ENCODE results near the gene TMEM245. TPM values are rescaled to one million over a fixed set of nuclear protein-coding genes. Genes with fewer than 3 reads are reported as not detected.

TMEM245 gene
- total RNA-seq, 2 experiments from 2014 or later, result 30.4 to 32.7 TPM

DNA sequence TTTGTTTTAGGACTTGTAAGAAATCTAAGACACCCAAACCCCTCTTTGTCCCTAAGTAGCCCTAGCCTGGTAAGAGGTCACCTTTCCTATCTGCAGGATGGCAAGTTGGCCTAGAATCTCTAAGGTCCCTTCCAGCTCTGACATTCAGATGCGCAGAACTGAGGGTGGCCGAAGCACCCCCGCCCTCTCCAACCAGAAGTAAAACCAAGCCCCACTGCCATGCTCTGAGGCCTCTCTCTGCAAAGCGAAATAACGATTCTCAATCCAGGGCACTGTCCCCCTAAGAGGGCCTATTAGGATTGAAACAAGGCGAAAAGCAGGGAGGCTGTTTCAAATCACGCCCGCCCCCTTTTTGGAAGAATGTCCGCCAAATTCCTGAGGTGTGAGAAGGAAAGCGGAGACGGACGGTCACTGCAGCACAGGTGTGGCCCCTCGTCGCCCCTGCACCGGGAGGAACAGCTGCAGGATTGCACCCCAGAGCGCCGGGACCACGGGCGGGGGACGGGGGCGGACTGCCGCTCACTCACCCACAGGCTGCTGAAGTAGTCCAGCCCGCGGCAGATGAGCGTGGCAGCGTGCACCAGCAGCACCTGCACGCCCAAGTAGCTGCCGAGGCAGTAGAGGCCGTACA, 824 bp downstream of the TMEM245 start:
- Mint-ChIP-seq H3K9me3 (peaks cover 1% of the 10 kb centered on the region), H3K4me1 (peaks cover 35% of the 10 kb centered on the region), H3K27ac (peak overlapping the region; percentile 85), H3K36me3 (peaks cover 31% of the 10 kb centered on the region), H3K27me3 (no peaks in the 10 kb centered on the region), H3K4me3 (peak overlapping the region; percentile 94)
- no peak for DNase-seq

DNA sequence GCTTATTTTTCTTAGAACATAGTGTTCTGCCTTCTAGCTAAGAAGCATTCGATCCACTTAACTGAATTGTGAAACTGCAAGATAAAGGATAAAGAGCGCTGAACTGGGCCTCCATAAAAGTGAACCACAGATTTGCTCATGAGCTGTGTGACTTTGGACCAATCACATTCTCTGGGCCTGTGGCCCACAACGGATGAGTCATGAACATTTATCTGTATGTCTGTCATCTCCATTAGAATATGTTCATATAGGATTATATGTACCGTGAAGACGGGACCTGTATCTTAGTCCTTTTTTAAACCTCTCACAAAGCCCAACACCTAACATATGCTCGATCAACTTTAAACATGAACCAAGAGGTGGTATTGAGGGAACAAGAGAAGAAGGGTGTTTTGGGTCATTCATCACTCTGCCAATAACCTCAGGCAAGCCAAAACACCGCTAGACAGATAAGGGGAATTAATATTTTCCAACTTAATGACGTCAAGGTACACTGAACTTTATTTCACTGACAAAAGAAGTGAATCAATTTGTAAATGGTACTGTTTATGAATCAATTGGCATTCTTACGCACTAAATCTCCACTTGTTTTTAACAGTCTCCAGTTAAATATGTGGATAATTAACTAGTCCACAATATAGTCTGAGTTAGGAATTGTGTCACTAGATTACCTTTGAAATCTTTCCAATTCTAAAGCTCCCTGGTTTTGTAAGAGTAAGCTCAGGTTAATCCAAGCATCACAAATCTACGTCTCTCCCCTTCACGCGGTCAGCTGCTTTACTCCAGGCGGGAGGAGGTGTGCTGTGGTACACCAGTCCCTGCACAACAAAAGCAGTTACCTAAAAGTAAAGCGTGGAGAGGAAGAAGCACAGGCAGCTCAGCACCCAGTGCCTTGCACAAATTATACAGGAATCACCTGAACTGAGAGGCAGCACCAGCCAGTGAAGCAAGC, 1.6 kb downstream of the TMEM245 start:
- Mint-ChIP-seq H3K9me3 (peaks cover 1% of the 10 kb centered on the region), H3K27me3 (no peaks in the 10 kb centered on the region), H3K36me3 (peaks cover 35% of the 10 kb centered on the region), H3K4me3 (peak overlapping the region; percentile 94), H3K4me1 (peaks cover 42% of the 10 kb centered on the region), H3K27ac (peak overlapping the region; percentile 85)
- DNase-seq, result peak; percentile 50

DNA sequence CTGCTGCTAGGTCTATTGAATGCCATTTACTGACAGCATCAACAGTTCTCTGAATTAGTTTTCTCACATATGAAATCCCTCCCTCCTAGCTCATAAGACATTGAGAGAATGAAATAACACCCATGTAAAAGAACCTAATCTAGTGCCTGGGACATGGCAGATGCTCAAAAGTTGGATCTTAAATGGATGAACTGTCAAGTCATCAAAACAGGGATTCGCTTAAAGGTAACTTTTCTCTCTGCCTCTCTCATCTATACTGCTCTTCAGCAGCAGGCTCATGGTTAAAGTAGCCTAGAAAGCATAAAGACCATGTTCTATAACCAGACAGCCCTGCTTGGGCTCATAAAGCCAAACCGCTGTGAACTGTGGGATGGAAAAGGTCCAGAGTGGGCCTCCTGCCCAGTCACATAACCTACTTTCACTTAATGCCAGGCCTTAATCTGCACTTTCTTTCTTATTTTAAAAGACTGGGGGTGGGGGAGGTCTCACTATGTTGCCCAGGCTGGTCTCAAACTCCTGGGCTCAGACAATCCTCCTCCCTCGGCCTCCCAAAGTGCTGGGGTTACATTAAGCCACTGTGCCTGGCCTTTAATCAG, 3.7 kb downstream of the TMEM245 start:
- peaks cover 1% of the 10 kb centered on the region for H3K9me3 Mint-ChIP-seq
- no peak overlapping the region for H3K4me3 Mint-ChIP-seq
- DNase-seq, result no peak
- H3K4me1 Mint-ChIP-seq, result peaks cover 57% of the 10 kb centered on the region
- peaks cover 38% of the 10 kb centered on the region for H3K36me3 Mint-ChIP-seq
- H3K27ac Mint-ChIP-seq, result peak overlapping the region; percentile 63
- H3K27me3 Mint-ChIP-seq, result no peaks in the 10 kb centered on the region

DNA sequence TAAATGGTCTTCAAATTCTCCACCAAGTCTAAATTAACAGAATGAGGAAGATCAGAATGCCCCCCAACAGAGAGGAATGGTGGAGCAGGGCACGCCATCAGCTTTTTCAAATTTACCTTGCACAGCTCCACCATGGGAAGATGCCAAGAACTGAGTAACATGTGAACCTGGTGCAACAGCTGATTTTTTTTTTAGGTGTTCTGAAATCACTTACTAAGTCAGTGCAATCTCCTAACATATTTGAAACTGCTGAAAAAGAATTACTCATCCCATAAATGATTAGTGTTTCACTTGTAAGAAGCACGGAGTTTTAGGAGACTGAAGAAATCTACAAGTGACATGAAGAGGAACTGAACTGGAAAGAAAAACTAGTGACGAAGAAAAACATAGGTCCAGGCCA, 5.1 kb downstream of the TMEM245 start:
- H3K27ac Mint-ChIP-seq, result peak overlapping the region; percentile 51
- peaks cover 1% of the 10 kb centered on the region for H3K9me3 Mint-ChIP-seq
- no peaks in the 10 kb centered on the region for H3K27me3 Mint-ChIP-seq
- H3K4me1 Mint-ChIP-seq, result peaks cover 64% of the 10 kb centered on the region
- peak overlapping the region; percentile 42 for H3K4me3 Mint-ChIP-seq
- DNase-seq, result no peak
- H3K36me3 Mint-ChIP-seq, result peaks cover 38% of the 10 kb centered on the region

DNA sequence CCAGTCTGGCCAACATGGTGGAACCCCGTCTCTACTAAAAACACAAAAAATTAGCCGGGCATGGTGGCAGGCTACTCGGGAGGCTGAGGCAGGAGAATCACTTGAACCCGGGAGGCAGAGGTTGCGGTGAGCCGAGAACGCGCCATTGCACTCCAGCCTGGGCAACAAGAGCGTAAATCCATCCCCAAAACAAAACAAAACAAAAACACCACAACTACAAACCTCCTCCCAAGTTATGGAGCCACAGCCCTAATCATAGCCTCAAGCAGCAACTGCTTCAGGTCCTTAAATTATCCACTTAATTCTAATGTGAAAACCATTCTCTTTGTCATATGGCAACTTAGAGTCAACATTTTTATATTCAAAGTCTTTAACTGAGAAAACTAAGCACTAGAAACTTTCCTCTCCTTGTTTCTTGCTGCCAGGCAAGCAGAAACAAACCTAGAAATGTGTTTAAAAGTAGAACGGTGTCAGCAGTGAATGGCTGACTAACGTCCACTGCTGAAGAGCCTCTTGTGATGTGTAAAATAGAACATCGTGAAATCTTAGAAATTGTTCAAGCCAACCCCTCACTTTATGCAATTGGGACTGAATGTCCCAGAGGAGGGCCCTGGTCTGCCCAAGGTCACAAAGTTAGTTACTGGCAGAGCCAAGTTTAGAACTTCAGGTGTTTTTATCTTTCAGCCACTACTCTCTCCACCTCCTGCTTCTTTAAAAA, 5.7 kb downstream of the TMEM245 start:
- DNase-seq, result no peak
- Mint-ChIP-seq H3K4me3 (peak overlapping the region; percentile 42), H3K27me3 (no peaks in the 10 kb centered on the region), H3K27ac (peak overlapping the region; percentile 51), H3K9me3 (peaks cover 1% of the 10 kb centered on the region), H3K36me3 (peaks cover 38% of the 10 kb centered on the region), H3K4me1 (peaks cover 70% of the 10 kb centered on the region)

DNA sequence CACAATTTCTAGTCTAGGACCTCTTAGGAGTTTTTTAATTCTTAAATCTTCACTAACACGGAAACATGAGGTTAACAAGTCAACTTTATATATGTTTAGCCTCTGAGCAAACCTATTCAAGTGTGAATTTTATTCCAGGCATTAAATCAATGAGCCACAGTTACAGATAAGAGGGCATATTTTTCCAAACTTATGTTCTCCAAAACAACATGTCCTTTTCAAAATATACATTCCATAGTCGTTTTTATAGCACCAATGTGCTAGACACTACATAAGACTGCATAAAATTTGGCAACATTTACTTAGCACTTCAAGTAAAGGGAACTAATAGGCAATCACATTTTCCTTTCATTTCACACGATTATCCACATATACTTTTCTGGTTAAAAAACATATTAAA, 6.5 kb downstream of the TMEM245 start:
- H3K4me3 Mint-ChIP-seq, result no peak overlapping the region
- peaks cover 36% of the 10 kb centered on the region for H3K36me3 Mint-ChIP-seq
- H3K27me3 Mint-ChIP-seq, result no peaks in the 10 kb centered on the region
- peak overlapping the region; percentile 34 for H3K27ac Mint-ChIP-seq
- H3K4me1 Mint-ChIP-seq, result peaks cover 78% of the 10 kb centered on the region
- no peak for DNase-seq
- peaks cover 1% of the 10 kb centered on the region for H3K9me3 Mint-ChIP-seq

DNA sequence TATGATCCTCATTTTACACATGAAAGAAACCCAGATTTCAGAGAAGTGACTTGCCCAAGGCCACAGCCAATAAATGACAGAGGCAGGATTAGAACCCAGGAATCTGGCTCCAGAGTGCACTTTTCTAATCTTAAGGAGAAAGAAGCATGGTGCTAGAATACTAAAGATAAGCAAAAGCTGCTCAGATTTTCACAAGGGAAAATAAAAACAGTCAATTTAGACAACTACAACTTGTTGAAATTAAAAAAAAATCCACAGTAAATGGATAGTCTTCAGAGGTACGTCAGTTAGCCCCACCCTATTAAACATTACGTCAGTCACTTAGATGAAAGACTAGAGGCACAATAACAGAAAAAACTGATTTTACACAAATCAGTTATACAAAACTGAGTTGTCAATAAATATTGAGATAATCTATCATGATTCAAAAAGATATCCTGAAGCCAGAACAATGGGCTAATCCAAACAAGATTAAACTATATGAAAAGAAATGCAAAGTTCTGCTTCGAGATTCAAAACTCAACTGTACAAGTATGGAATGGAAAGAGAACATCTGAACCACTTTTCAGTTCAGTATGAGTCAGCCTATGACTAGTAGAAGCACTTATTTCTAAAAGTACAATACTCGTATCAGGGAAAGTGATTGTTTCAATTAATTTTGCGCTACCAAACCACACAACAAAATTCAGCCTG, 9.3 kb downstream of the TMEM245 start:
- Mint-ChIP-seq H3K27ac (peak overlapping the region; percentile 94), H3K4me1 (peaks cover 77% of the 10 kb centered on the region), H3K36me3 (peaks cover 30% of the 10 kb centered on the region), H3K27me3 (no peaks in the 10 kb centered on the region), H3K4me3 (peak overlapping the region; percentile 73), H3K9me3 (no peaks in the 10 kb centered on the region)
- no peak for DNase-seq

DNA sequence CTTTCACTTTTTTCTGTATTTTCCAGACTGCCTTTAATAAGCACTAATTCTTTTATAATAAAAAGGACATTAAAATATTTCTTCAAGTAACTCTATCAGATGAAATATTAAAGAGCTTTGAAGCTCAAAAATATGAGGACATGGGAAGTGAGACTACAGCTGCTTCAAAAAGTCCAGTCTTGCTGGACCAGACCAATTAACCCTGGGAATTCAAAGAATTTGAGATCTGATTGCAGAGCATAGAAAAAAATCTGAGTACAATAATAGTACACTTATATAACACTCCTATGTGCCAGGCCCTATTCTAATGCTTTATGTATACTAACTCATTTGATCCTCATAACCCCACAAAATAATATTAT, 9.8 kb downstream of the TMEM245 start:
- H3K4me1 Mint-ChIP-seq, result peaks cover 78% of the 10 kb centered on the region
- peaks cover 35% of the 10 kb centered on the region for H3K36me3 Mint-ChIP-seq
- H3K27me3 Mint-ChIP-seq, result no peaks in the 10 kb centered on the region
- DNase-seq, result no peak
- H3K4me3 Mint-ChIP-seq, result peak overlapping the region; percentile 73
- H3K27ac Mint-ChIP-seq, result peak overlapping the region; percentile 94
- no peaks in the 10 kb centered on the region for H3K9me3 Mint-ChIP-seq

DNA sequence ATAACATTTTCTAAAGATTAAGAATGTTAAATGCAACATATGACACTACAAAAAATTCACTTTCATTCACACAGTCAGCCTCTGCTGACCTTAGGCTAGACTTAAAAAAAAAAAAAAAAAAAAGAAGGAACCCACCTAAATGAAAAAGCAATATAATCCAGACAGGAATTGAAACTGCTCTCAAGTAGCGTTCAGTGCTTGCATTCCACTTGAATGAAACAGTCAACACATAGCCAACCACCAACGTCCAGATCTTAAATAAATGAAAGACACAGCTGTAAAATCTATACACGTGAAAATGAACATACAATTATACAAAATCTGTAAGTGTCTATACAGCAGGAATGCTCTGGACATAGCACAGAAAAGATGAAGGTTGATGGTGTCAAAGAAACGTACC, 11.4 kb downstream of the TMEM245 start:
- no peak for DNase-seq
- Mint-ChIP-seq H3K9me3 (peaks cover 6% of the 10 kb centered on the region), H3K36me3 (peaks cover 35% of the 10 kb centered on the region), H3K27me3 (no peaks in the 10 kb centered on the region), H3K27ac (peak overlapping the region; percentile 85), H3K4me3 (no peak overlapping the region), H3K4me1 (peaks cover 71% of the 10 kb centered on the region)

DNA sequence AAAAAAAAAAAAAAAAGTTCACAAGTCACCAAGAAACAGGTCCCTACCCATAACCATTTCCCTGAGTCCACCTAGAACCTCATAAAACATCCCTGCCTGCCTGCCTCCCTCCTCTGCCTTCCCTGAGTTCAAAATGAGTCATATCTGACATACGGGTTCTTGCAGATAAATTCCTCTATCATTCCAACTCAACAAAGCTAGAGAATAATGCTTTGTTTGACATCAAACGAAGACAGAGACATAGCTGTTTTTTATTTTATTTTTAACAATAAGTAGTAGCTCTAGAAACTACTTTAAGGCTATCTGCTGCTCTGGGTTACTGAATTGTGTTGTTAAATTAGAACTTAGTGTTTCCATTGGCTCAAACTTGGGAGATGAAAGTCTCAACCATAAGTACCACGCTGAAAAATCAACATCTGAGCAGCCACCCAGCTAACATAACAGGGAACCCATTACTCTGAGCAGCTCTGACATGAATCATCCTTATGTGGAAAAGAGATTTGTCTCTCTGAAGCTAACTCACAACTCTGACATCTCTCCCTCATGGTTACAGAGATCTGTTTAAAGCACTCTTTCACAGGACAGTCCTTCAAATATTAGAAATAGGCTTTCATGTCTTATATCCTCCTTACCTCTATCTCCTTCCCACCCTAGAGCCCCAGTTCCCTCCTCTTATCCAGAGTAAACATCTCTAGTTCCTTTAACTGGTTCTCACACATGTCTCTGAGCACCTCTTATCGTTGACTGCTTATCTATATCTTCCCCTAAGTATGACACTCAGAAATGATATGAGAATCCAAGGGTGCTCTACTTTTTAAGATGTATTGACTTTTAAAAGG, 12.1 kb downstream of the TMEM245 start:
- peak overlapping the region; percentile 85 for H3K27ac Mint-ChIP-seq
- peaks cover 13% of the 10 kb centered on the region for H3K9me3 Mint-ChIP-seq
- H3K4me3 Mint-ChIP-seq, result peak overlapping the region; percentile 22
- H3K36me3 Mint-ChIP-seq, result peaks cover 42% of the 10 kb centered on the region
- DNase-seq, result no peak
- H3K4me1 Mint-ChIP-seq, result peaks cover 70% of the 10 kb centered on the region
- no peaks in the 10 kb centered on the region for H3K27me3 Mint-ChIP-seq

DNA sequence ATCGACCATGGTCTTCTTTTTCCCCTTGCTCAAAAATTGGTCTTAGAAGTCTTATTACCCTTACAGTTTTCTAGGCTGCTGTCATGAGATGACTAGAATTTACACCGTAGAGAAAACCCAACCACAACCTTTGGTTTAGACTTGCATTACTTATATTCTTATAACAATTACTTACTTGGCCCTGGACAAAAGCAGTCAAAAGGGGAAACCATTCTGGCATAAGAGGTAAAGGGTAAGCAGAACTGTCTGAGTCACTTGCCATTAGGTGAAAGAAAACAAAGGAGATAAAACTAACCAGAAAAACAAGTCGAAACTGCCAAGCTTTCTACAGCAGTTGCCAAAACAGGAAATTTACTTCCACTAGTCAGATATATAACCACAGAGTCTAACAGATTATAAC, 17.9 kb downstream of the TMEM245 start:
- DNase-seq, result no peak
- peaks cover 66% of the 10 kb centered on the region for H3K4me1 Mint-ChIP-seq
- no peaks in the 10 kb centered on the region for H3K27me3 Mint-ChIP-seq
- peak overlapping the region; percentile 88 for H3K27ac Mint-ChIP-seq
- H3K36me3 Mint-ChIP-seq, result peaks cover 56% of the 10 kb centered on the region
- peak overlapping the region; percentile 50 for H3K4me3 Mint-ChIP-seq
- H3K9me3 Mint-ChIP-seq, result peaks cover 14% of the 10 kb centered on the region

DNA sequence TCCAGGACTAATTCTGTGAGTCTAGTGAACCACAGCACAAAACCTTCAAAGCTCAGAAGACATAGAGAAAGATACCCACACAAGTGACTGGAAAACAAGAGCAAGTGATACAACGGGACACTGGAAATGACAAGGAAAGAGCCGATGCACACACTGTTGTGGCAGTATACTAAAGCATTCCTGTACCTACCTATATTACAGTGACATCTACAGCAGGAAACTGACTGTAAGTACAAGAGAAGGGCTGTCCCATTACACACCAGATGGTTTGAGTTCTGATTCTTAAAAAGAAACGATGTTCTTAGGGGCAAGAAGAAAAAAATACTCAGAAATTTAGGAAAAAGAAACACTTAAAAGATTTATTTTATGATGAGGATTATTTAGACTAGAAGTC, 18.5 kb downstream of the TMEM245 start:
- no peaks in the 10 kb centered on the region for H3K27me3 Mint-ChIP-seq
- peaks cover 54% of the 10 kb centered on the region for H3K36me3 Mint-ChIP-seq
- H3K4me1 Mint-ChIP-seq, result peaks cover 69% of the 10 kb centered on the region
- H3K9me3 Mint-ChIP-seq, result peaks cover 14% of the 10 kb centered on the region
- peak overlapping the region; percentile 88 for H3K27ac Mint-ChIP-seq
- no peak for DNase-seq
- peak overlapping the region; percentile 60 for H3K4me3 Mint-ChIP-seq

DNA sequence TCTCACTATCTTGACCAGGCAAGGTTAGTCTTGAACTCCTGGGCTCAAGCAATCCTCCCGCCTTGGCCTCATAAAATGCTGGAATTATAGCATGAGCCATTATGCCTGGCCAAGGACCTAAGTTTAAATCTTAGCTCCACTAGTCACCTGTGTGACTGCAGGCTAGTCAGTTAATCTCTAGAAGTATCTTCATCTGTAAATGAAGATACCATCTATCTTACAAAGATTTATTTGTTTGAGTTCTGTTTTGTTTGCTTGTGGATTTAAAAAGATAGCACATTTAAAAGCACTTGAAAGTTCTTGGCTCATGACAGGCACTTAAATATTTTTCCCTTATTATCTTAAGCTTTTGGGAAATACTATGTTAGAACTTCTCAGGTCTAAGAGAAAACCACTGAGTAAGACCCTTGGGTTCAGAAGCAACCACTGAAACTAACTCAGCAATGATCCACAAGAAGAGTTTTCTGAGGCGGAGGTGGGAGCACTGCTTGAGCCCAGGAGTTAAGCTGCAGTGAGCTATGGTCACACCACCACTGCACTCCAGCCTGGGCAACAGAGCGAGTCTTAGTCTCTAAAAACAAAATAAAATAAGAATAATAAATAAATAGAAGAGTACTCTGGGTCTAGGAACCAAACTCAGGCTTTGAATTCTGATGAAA, 19.1 kb downstream of the TMEM245 start:
- DNase-seq, result peak; percentile 21

More for the DNA sequence above, 19.1 kb downstream of the TMEM245 start:
- peaks cover 73% of the 10 kb centered on the region for H3K4me1 Mint-ChIP-seq
- H3K4me3 Mint-ChIP-seq, result peak overlapping the region; percentile 60
- peaks cover 14% of the 10 kb centered on the region for H3K9me3 Mint-ChIP-seq
- peak overlapping the region; percentile 88 for H3K27ac Mint-ChIP-seq
- peaks cover 55% of the 10 kb centered on the region for H3K36me3 Mint-ChIP-seq
- H3K27me3 Mint-ChIP-seq, result no peaks in the 10 kb centered on the region
